ENCODE data around the gene FAM107B. TPM values are rescaled to one million over a fixed set of nuclear protein-coding genes. Genes with fewer than 3 reads are reported as not detected.

FAM107B gene
- total RNA-seq, 1 donor = 22.7 TPM

DNA sequence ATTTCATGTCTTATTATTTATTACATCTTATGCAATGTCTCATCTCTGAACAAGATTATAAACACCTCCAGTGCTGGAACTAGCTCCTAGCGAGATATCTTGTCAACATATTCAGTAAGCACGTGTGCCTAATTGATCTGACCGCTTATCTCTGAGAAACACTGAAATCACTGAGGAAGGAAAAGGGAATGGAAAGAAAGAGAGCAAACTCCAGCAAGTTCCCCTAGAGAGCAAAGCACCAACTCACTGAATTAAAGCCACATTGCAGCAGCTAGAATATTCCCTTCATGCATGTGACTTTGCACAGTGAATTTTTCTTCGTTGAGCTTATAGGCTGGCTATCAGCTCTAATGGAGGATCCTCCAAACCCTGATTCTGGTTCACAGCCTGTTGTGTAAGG is 266.9 kb downstream of the FAM107B start:
- TF ChIP-seq, protein P1, sequence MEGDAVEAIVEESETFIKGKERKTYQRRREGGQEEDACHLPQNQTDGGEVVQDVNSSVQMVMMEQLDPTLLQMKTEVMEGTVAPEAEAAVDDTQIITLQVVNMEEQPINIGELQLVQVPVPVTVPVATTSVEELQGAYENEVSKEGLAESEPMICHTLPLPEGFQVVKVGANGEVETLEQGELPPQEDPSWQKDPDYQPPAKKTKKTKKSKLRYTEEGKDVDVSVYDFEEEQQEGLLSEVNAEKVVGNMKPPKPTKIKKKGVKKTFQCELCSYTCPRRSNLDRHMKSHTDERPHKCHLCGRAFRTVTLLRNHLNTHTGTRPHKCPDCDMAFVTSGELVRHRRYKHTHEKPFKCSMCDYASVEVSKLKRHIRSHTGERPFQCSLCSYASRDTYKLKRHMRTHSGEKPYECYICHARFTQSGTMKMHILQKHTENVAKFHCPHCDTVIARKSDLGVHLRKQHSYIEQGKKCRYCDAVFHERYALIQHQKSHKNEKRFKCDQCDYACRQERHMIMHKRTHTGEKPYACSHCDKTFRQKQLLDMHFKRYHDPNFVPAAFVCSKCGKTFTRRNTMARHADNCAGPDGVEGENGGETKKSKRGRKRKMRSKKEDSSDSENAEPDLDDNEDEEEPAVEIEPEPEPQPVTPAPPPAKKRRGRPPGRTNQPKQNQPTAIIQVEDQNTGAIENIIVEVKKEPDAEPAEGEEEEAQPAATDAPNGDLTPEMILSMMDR (IDR thresholded peaks at IDR 0.05; ENCODE audit: insufficient read depth, low read length) = no peak
- no peak for DNase-seq (ENCODE audit: low read depth)
- no peak overlapping the region for H3K4me3 ChIP-seq (ENCODE audit: low read depth, low read length)

- TF ChIP-seq, protein P1 (IDR thresholded peaks at IDR 0.05; ENCODE audit: insufficient read depth, low read length) = no peak
- no peak for DNase-seq (ENCODE audit: low read depth)
- no peak overlapping the region for H3K4me3 ChIP-seq (ENCODE audit: low read depth, low read length)
These were observed 267.5 kb downstream of the FAM107B start for GRCh38 chr10:14507176-14507575.

DNA sequence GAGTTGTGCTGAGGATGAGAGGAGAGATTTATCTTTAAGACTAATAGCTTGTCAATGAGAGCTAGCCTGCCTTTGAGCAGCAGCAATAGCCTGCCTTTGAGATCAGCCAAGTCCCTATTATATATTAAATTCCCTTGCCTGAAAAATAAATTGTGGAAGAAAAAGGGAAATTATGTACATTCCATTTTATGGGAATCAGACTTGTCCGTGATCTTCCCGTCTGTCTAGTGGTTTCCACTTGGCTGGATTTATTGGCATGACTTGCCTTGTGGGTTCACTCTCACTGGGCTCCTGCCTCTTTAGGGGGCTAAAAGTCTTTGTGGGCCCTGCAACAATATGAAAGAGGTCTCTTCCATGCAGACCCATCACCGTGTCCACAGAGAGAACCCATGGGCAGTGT is 272.3 kb downstream of the FAM107B start:
- TF ChIP-seq, protein P1 (IDR thresholded peaks at IDR 0.05; ENCODE audit: insufficient read depth, low read length) = no peak
- no peak for DNase-seq (ENCODE audit: low read depth)

GRCh38 chr10:14500172-14500765 is 274.4 kb downstream of the FAM107B start:
- TF ChIP-seq, protein P1 (IDR thresholded peaks at IDR 0.05; ENCODE audit: insufficient read depth, low read length) = no peak
- H3K4me3 ChIP-seq (ENCODE audit: low read depth, low read length) = no peak overlapping the region
- DNase-seq (ENCODE audit: low read depth) = no peak

More for the DNA sequence above, 272.3 kb downstream of the FAM107B start:
- no peak overlapping the region for H3K4me3 ChIP-seq (ENCODE audit: low read depth, low read length)

- TF ChIP-seq, protein P1 (IDR thresholded peaks at IDR 0.05; ENCODE audit: insufficient read depth, low read length) = no peak
- no peak for DNase-seq (ENCODE audit: low read depth)
- H3K4me3 ChIP-seq (ENCODE audit: low read depth, low read length) = no peak overlapping the region
These were observed 275.1 kb downstream of the FAM107B start for GRCh38 chr10:14499601-14499904.

DNA sequence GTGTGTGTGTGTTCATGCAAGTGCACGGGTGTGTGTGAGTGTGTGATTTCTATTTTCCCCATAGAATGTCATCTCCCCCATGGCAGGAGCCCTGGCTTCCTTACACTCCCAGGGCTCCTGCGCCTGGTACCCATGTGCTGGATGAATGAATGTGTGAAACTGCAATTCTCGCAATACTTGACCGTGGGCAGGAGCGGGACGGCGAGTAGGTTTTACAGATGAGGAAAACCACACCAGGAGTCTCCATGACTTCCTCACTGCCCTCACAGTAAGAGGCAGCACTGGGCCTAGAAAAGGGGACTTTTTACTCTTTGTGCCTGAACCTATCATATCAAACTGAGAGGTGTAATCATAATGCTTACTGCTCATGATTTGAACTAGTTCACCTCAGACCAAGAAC is 276.4 kb downstream of the FAM107B start:
- DNase-seq (ENCODE audit: low read depth) = no peak
- H3K4me3 ChIP-seq (ENCODE audit: low read depth, low read length) = no peak overlapping the region
- TF ChIP-seq, protein P1 (IDR thresholded peaks at IDR 0.05; ENCODE audit: insufficient read depth, low read length) = no peak

GRCh38 chr10:14491811-14492210 is 282.9 kb downstream of the FAM107B start:
- H3K4me3 ChIP-seq (ENCODE audit: low read depth, low read length) = no peak overlapping the region
- TF ChIP-seq, protein P1 (IDR thresholded peaks at IDR 0.05; ENCODE audit: insufficient read depth, low read length) = no peak
- no peak for DNase-seq (ENCODE audit: low read depth)
